Left lung (tissue), 10 donors: ENCODE measurements around the gene HLF. TPM values are rescaled to one million over a fixed set of nuclear protein-coding genes. Genes with fewer than 3 reads are reported as not detected.

ENCODE experiments used
- ATAC-seq: fragments of 200-7000 bp; cut with Tn5 transposase; one replicate; pipeline ENCODE4 v1.9.1; 2020; ENCODE audit warnings: moderate library complexity
- DNase-seq, 4 donors: peaks; one replicate each; pipeline ENCODE4 v3.0.0-alpha.2; 2013 to 2020
- H3K27ac ChIP-seq, 2 donors: fragments of 200-600 bp; sonication (generic) in 1 of 2; one replicate each; pipeline versions ENCODE4 v1.5.0 to v1.8.0; 2020 to 2021
- H3K27me3 ChIP-seq, 2 donors: fragments of 200-600 bp; sonication (generic) in 1 of 2; one replicate each; pipeline versions ENCODE4 v1.5.0 to v1.8.0; 2020 to 2021
- H3K36me3 ChIP-seq, 2 donors: fragments of 200-600 bp; sonication (generic) in 1 of 2; one replicate each; pipeline versions ENCODE4 v1.5.0 to v1.8.0; 2020 to 2021
- H3K4me1 ChIP-seq, 2 donors: fragments of 200-600 bp; one replicate each; pipeline ENCODE4 v1.8.0; 2021
- H3K4me3 ChIP-seq, 2 donors: fragments of 200-600 bp; sonication (generic) in 1 of 2; one replicate each; pipeline versions ENCODE4 v1.5.0 to v1.8.0; 2020 to 2021; ENCODE audit warnings: mild to moderate bottlenecking in 1 of 2
- H3K9me3 ChIP-seq, 2 donors: fragments of 200-600 bp; sonication (generic) in 1 of 2; one replicate each; pipeline versions ENCODE4 v1.5.0 to v1.8.0; 2020 to 2021
- CTCF ChIP-seq, 2 donors: fragments of 200-600 bp; sonication (generic) in 1 of 2; IDR thresholded peaks; one replicate each; pipeline versions ENCODE4 v1.5.0 to v1.8.0; 2021; ENCODE audit warnings: antibody characterized with exemption in 2 of 2
- intact Hi-C, 2 donors: fragments of 100-400 bp; cut with DNase I; formaldehyde crosslinking; loops; one replicate each; pipeline versions ENCODE4 v1.11.2 to v1.14.2; 2022
- polyA plus RNA-seq, 6 donors: library from polyadenylated mRNA; unstranded; fragments of 120-200 nt; gene quantifications; one replicate each; pipeline ENCODE4 v1.2.1, GENCODE V29; 2013; ENCODE audit not compliant: insufficient read length in 6 of 6
- total RNA-seq, 2 donors: library from RNA; stranded (reverse); fragmentation: NEBNext Ultra II Directional; extraction: Animal tissue kit (Norgen Biotek cat#: 25700); gene quantifications; one replicate each; pipeline ENCODE4 v1.2.1, GENCODE V29; 2021
- donor health status: DM: no; HTN: yes; CAD: no.
- donor health status: DM: no; HTN: no; CAD: no.

The HLF gene
- total and polyA plus RNA-seq, 8 donors, result 3.0 to 9.9 (median 4.8) TPM

- DNase-seq (no peak), ATAC-seq (no peak)
- intact Hi-C loops, result no loop called here
- peaks cover 8 to 39% of the 10 kb centered on the region in 2 donors for H3K27me3 ChIP-seq
- no peak for TF ChIP-seq CTCF (IDR thresholded peaks at IDR 0.05)
- no peaks in the 10 kb centered on the region for H3K9me3 ChIP-seq
- H3K4me1 ChIP-seq, result peaks cover 4 to 6% of the 10 kb centered on the region in 2 donors
- H3K27ac ChIP-seq, result no peak overlapping the region
- H3K36me3 ChIP-seq, result no peaks in the 10 kb centered on the region
- no peak overlapping the region for H3K4me3 ChIP-seq
Measured at GRCh38 chr17:55258578-55259135, 6.1 kb upstream of the HLF start.

- Histone ChIP-seq H3K4me1 (peaks cover 11 to 16% of the 10 kb centered on the region in 2 donors), H3K9me3 (no peaks in the 10 kb centered on the region), H3K4me3 (no peak overlapping the region), H3K27ac (no peak overlapping the region), H3K27me3 (peaks cover 16 to 49% of the 10 kb centered on the region in 2 donors), H3K36me3 (no peaks in the 10 kb centered on the region)
- peak in 1 of 4 donors; percentile 35 for DNase-seq
- no peak for TF ChIP-seq CTCF (IDR thresholded peaks at IDR 0.05)
- ATAC-seq, result no peak
- intact Hi-C loops, result no loop called here
Measured at GRCh38 chr17:55259684-55260111, 5.1 kb upstream of the HLF start.

- no peak for TF ChIP-seq CTCF (IDR thresholded peaks at IDR 0.05)
- H3K27me3 ChIP-seq, result peaks cover 16 to 65% of the 10 kb centered on the region in 2 donors
- DNase-seq, result no peak
- intact Hi-C loops, result no loop called here
- ATAC-seq, result no peak
- peaks cover 11 to 26% of the 10 kb centered on the region in 2 donors for H3K4me1 ChIP-seq
- no peaks in the 10 kb centered on the region for H3K9me3 ChIP-seq
- H3K36me3 ChIP-seq, result no peaks in the 10 kb centered on the region
- H3K27ac ChIP-seq, result no peak overlapping the region
- no peak overlapping the region for H3K4me3 ChIP-seq
Measured at GRCh38 chr17:55261311-55261710, 3.4 kb upstream of the HLF start.

- peaks cover 11 to 26% of the 10 kb centered on the region in 2 donors for H3K4me1 ChIP-seq
- no peak for TF ChIP-seq CTCF (IDR thresholded peaks at IDR 0.05)
- H3K36me3 ChIP-seq, result no peaks in the 10 kb centered on the region
- ATAC-seq (no peak), DNase-seq (no peak)
- H3K4me3 ChIP-seq, result peak overlapping the region; percentile 5 to 43
- H3K27me3 ChIP-seq, result peaks cover 16 to 89% of the 10 kb centered on the region in 2 donors
- H3K9me3 ChIP-seq, result no peaks in the 10 kb centered on the region
- no peak overlapping the region for H3K27ac ChIP-seq
- intact Hi-C loops, result no loop called here
Measured at GRCh38 chr17:55263569-55264277, 1.0 kb upstream of the HLF start.

- Histone ChIP-seq H3K9me3 (no peaks in the 10 kb centered on the region), H3K36me3 (no peaks in the 10 kb centered on the region), H3K27me3 (peaks cover 16 to 92% of the 10 kb centered on the region in 2 donors), H3K4me3 (peak overlapping the region in 1 of 2 donors; percentile 43), H3K4me1 (peaks cover 11 to 26% of the 10 kb centered on the region in 2 donors), H3K27ac (no peak overlapping the region)
- ATAC-seq (peak; percentile 4), DNase-seq (no peak)
- intact Hi-C loops, result no loop called here
- no peak for TF ChIP-seq CTCF (IDR thresholded peaks at IDR 0.05)
Measured at GRCh38 chr17:55264278-55264644, 499 bp upstream of the HLF start.
